GOT3 (cell line): ENCODE measurements around the gene C8G.

ENCODE experiments used
- DNase-seq: peaks from one replicate; lab custom pipeline; 2025; ENCODE audit warnings: mixed read lengths; lab: John Stamatoyannopoulos, UW

Gene C8G

DNA sequence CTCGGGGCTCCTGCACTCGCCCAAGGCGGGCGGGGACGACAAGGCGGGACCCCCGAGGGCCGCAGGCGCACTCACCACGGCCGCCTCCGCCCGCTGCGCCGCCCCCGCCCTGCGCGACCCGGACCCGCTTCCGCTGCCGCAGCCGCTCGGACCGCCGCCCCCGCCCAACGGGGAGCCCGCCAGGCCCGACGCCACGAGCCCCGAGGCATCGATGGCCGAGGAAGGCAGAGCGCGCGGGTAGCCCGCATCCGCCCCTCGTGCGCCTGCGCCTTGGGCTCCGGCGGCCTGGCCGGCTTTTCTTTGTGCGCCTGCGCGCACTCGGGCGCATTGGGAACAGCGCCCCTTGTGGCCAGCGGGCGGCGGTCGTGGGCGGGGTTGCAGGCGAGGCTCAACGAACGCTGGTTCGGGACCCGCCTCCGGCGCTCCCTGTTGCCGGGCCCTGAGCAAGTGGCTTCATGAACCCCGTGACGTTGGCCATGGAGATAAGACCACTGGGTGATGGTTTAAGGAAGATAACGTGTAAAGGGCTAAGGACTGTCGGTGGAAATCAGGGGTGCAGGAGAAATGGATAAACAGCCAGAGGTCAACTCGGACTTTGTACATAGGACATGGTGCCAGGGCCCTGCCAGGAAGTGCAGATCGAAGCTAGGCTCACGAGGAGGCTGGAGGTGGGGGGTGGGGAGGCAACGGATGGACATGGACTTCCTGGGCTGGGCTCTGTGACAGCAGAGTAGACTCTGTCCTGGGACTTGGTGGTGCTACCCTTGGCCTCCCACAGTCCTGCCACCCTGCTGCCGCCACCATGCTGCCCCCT, at the start of gene C8G, which contains the start of gene FBXW5:
Gene C8G, plus strand, starts transcription at position 725 of the 814 bp plus-strand sequence. Its CDS starts 78 bp downstream, at position 803.
Gene FBXW5, minus strand, starts transcription at position 220 of the 814 bp plus-strand sequence. CDS start 655 bp downstream, outside the sequence.
- DNase-seq = peak; percentile 87

DNA sequence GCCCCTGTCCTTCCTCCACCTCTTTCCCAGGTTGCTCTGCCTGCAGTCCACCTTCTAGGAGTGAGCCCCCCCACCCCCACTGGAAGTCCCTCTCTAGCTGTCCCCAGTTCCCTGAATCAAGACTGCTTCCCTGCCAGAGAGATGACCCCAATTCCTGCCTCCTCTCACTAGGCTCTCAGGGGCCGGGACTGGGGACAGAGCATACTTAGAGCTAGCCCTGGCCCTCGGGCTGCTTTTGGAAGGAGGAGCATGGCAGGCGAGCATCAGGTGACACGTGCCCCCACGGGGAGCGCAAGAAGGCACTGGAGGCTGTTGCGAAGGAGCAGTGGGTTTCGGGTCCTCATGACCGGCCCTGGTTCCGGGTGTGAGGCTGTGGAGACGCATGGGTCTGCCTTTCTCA, 49.0 kb upstream of the C8G start:
- no peak for DNase-seq

GRCh38 chr9:136898483-136899100, 46.5 kb upstream of the C8G start:
- no peak for DNase-seq

- DNase-seq = no peak
These were observed 45.8 kb upstream of the C8G start for GRCh38 chr9:136899196-136899595.

GRCh38 chr9:136900556-136900955, 44.5 kb upstream of the C8G start:
- DNase-seq = no peak

GRCh38 chr9:136900988-136901515, 44.0 kb upstream of the C8G start:
- no peak for DNase-seq

- no peak for DNase-seq
These were observed 43.4 kb upstream of the C8G start for GRCh38 chr9:136901516-136902258.

DNA sequence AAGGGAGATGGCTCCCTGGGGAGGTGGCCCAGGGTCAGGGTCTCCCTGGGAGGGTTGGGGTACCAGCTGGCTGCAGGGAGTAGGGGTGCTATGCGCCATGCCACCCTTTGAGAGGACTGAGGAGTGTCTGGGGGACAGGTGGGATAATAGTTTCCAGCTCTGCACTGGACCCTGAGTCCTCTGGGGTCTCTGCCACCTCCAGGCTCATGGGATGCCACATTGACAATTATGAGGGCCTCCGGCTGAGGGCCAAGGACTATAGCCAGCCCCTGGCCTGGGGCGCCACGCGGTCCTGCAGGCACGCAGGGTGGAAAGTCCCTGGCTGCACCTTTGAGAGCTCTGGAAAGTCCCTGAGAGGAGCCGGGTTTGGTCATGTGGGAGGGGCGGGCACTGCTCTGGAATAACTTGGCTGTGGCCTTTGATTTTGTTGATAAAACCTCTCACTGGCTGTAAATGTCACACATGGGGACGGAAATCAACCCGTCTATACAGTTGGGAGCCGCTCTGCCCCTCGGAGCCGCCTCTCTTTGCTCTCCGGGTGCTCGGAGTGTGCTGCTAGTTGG, 42.7 kb upstream of the C8G start:
- no peak for DNase-seq

- DNase-seq = no peak
These were observed 41.9 kb upstream of the C8G start for GRCh38 chr9:136903041-136903554.

- DNase-seq = no peak
These were observed 38.8 kb upstream of the C8G start for GRCh38 chr9:136906266-136906665.

GRCh38 chr9:136907011-136907914, 37.8 kb upstream of the C8G start:
- DNase-seq = no peak

DNA sequence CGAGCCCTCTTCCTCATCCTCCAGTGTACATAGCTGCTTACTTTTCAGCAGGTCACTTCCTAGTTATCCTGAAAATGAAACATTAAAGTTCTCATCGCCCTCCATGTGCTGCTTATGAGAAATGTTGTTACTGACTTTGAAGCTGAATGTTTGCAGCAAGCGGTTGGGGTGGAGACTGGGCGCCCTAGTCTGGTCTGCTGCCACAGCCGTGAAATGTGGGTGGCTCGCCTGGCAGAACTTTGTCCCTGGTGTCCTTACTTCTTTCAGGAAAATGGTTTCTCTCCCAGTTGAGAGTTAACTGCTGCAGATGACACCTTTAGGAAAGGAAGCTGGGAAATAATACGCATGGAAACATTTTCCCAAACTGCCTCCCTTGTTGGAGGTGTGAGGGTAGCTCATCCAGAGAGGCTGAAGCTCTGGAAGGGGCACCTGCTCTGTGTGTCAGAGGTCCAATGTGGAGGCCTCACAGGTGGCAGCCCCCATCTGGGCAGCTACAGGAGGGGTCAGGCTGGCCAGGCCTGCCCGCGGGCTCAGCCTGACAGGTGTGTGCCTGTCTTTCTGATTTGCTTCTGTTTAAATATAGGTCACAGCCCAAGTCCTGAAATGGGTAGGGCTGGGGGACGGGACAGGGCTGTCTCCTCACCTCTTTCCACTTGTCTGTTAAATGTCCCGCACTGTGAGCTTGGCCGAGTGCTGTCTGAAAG, 34.7 kb upstream of the C8G start:
- no peak for DNase-seq

DNA sequence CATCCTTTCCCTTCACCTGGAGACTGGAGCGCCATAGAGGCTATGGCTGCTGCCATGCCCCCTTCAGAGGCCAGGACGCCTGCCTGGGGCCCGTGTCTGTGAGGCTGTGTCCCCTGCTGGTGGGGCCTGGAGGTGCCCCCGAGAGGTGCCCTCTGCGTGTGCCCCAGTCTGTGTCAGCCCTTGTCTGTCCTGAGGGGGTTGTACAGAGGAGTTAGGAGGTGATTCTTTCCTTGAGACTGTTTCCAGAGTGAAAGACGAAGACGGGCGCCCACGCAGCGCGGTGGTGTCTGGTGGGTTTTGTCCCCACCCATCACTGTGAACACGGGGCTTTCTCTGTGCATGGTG, 34.2 kb upstream of the C8G start:
- DNase-seq = no peak

DNA sequence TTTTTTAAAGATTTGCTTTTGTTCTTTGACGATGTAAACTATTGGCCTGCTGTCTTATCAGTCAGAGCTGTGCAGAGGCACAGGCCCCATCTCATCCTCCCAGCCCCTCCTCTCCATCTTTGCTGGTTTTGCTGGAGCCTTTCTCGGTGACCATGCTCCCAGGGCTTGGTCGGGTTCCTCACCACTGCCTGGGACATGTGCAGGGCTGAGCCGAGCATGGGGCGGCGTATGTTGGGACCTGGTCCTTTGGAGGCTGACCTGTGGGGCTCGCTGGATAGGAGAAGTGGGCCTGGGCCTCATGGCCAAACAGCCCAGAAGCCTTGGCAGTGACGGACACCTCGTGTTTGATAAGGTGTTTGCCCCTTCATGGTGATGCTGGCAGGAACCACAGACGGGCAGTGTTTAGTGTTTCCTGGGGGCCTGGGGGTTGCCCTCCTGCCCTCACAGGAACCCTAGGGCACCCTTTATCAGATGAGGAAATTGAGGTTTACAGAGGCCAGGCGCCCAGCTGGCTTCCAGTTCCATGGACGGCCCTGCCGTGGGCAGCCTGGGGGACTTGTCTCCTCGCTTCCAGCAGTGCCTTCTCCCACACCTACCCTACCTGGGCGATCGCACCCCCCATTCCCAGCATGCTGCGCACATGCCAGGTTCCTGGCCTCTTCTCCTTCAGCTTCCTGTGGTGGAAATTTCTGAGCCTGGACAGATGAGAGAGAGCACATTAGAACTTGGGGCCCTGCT, 31.2 kb upstream of the C8G start:
- DNase-seq = no peak

DNA sequence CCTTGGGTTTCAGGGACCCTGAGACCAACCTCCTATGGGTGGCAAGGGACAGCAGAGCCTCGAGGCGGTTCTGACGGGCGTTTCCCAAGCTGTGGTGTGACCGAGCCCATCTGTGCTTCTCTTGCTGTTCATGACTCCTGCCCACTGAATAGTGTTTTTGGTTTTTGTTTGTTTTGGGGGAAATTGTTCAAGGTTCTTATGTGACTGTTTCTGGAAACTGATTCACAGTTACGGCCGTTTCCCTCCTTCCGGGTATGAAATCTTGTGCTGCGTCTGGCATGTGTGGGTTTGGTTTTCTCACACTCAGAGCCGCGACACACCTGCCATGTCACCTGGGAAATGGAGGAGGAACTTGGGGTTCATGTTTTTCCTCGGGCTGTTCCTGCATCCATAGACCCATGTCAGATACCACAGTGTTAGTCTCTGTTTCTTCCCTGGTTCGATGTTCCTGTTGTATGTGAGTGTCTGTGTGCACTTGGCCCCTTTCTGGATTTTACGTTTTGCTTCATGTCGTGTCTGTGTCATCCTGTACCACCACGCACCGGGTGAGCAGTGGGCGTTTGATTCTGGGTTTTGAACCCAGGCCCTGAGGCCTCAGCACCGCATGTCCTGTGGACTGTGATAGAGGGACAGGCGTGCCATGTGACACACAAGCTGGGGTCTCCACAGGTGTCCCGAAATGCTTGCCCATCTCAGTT, 29.3 kb upstream of the C8G start:
- no peak for DNase-seq

- DNase-seq = no peak
These were observed 28.5 kb upstream of the C8G start for GRCh38 chr9:136916330-136917184.

- DNase-seq = no peak
These were observed 27.1 kb upstream of the C8G start for GRCh38 chr9:136917902-136918301.

GRCh38 chr9:136920069-136920468, 25.0 kb upstream of the C8G start:
- no peak for DNase-seq
